WERI-Rb-1 (cell line): Measurements from ENCODE around the gene PRPF6.
"Not testable (repeated sequence)": the region's sequence is repeated elsewhere in the genome, so short reads cannot be mapped to it uniquely, and the experiment has no call there.

Experiments used
- DNase-seq: peaks from one replicate; pipeline ENCODE4 v3.0.0-alpha.2; 2020
- H3K27ac ChIP-seq: fragments of 250-450 bp; sonication (Bioruptor Pico); 2 replicates; pipeline ENCODE4 v1.5.1; 2020; ENCODE audit warnings: mild to moderate bottlenecking, moderate library complexity
- H3K27me3 ChIP-seq: fragments of 250-450 bp; sonication (Bioruptor Pico); 2 replicates; pipeline ENCODE4 v1.5.1; 2021; ENCODE audit warnings: mild to moderate bottlenecking, low read depth, moderate library complexity; ENCODE audit not compliant: insufficient read depth, severe bottlenecking
- H3K36me3 ChIP-seq: fragments of 250-450 bp; sonication (Bioruptor Pico); 2 replicates; pipeline ENCODE4 v1.5.1; 2020; ENCODE audit warnings: mild to moderate bottlenecking, moderate library complexity
- H3K4me3 ChIP-seq: 2 replicates; pipeline ENCODE4 v1.5.1; 2011; ENCODE audit warnings: low read depth, mild to moderate bottlenecking, control low read depth, low read length
- H3K9me3 ChIP-seq: fragments of 250-450 bp; sonication (Bioruptor Pico); 2 replicates; pipeline ENCODE4 v1.5.1; 2021; ENCODE audit warnings: mild to moderate bottlenecking, moderate library complexity; ENCODE audit not compliant: severe bottlenecking
- TF ChIP-seq, protein P1 (sequence below): IDR thresholded peaks from 2 replicates; pipeline ENCODE4 v1.5.1; 2011; ENCODE audit warnings: low read depth, mild to moderate bottlenecking, control low read depth, inconsistent platforms, low read length

PRPF6 gene

DNA sequence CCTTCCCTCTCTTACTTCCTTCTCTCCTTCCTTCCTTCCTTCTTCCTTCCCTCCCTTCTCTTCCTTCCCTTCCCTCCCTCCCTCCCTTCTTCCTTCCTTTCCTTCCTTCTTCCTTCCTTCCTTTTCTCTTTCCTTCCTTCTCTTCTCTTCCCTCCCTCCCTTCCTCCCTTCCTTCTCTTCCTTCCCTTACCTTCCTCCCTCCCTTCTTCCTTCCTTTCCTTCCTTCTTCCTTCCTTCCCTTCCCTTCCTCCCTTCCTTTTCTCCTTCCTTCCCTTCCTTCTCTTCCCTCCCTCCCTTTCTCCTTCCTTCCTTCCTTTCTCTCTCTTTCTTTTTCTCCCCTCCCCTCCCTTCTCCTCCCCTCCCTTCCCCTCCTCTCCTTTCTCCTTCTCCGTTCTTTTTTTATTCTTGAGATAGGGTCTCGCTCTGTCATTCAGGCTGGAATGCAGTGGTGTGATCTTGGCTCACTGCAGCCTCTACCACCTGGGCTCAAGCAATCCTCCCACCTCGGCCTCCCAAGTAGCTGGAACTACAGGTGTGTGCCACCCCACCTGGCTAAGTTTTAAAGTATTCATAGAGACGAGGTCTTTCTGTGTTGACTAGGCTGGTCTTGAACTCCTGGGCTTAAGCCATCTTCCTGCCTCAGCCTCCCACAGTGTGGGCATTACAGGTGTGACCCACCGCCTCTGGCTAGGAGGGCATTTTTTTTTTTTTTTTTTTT, 10.1 kb upstream of the PRPF6 start:
- Histone ChIP-seq H3K9me3 (no peaks in the 10 kb centered on the region), H3K36me3 (peaks cover 5% of the 10 kb centered on the region), H3K27ac (no peak overlapping the region), H3K4me3 (no peak overlapping the region), H3K27me3 (no peaks in the 10 kb centered on the region)
- TF ChIP-seq, protein P1, sequence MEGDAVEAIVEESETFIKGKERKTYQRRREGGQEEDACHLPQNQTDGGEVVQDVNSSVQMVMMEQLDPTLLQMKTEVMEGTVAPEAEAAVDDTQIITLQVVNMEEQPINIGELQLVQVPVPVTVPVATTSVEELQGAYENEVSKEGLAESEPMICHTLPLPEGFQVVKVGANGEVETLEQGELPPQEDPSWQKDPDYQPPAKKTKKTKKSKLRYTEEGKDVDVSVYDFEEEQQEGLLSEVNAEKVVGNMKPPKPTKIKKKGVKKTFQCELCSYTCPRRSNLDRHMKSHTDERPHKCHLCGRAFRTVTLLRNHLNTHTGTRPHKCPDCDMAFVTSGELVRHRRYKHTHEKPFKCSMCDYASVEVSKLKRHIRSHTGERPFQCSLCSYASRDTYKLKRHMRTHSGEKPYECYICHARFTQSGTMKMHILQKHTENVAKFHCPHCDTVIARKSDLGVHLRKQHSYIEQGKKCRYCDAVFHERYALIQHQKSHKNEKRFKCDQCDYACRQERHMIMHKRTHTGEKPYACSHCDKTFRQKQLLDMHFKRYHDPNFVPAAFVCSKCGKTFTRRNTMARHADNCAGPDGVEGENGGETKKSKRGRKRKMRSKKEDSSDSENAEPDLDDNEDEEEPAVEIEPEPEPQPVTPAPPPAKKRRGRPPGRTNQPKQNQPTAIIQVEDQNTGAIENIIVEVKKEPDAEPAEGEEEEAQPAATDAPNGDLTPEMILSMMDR = no peak
- DNase-seq = no peak

DNA sequence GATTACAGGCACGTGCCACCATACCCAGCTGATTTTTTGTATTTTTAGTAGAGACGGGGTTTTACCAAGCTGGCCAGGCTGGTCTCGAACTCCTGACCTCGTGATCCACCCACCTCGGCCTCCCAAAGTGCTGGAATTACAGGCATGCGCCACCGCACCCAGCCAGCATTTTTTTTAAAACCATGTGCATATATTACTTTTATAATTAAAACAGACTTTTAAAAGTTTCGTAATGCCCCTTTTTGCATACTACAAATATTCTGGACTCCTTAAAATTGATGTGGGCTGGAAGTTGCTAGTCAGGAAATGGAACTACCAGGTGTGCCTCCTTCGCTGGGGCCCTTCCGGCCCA, 9.0 kb upstream of the PRPF6 start:
- H3K4me3 ChIP-seq, H3K27ac ChIP-seq, H3K36me3 ChIP-seq: not testable (repeated sequence)

DNA sequence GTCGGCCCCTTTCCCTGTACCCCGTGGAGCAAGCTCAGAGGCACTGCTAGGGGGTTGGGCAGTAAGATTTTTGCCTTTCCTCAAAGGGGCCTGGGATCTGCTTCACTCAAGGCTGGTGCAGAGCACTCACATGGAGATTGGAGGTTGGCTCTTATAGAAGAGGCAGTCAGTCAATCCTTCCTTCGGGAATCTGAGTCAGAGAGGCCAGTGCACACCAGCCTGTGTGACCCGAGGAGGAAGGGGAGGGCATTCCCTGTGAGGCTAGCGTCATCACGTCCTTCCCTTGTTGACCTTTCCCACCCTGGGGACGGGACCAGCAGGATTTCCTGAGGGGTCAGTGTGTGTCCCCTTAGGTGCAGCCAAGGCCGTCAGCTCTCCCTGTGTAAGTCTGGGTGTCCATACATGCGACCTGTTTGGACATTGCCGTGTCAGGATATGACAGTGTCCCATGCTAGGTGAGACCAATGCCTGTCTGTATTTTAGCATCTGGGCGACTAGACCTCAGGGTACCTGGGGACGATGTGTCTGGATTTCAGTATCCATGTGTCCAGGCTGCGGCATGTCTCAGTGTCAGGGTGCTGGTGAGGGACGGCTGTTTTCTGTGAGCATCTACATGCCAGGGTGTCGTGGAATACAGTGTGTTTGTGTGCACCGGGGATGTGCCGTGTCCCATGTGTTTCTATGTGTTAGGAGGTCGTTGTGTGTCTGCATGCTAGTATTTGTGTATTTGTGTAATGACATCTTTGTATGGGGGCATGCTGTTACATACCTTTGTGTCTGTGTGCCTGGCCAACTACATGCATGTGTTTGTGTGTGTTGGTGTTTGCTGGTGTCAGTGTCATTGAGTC, 8.4 kb upstream of the PRPF6 start:
- DNase-seq = no peak
- Histone ChIP-seq H3K9me3 (no peaks in the 10 kb centered on the region), H3K36me3 (no peaks in the 10 kb centered on the region), H3K4me3 (no peak overlapping the region), H3K27ac (no peak overlapping the region), H3K27me3 (no peaks in the 10 kb centered on the region)
- TF ChIP-seq, protein P1 = no peak

More for the DNA sequence above, 9.0 kb upstream of the PRPF6 start:
- DNase-seq, H3K9me3 ChIP-seq, H3K27me3 ChIP-seq: not testable (repeated sequence)

DNA sequence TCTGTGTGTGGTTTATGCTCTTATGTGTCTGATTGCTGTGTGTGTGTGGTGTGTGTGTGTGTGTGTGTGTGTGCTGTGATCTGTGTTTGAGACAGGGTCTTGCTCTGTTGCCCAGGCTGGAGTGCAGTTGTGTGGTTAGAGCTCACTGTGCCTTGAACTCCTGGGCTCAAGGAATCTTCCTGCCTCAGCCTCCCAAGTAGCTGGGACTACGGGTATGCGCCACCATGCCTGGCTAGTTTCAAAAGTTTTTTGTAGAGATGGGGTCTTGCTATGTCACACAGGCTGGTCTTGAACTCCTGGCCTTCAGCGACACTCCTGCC, 7.8 kb upstream of the PRPF6 start:
- H3K36me3 ChIP-seq = no peaks in the 10 kb centered on the region
- H3K27ac ChIP-seq = no peak overlapping the region
- H3K4me3 ChIP-seq = no peak overlapping the region
- no peaks in the 10 kb centered on the region for H3K27me3 ChIP-seq
- DNase-seq = no peak
- TF ChIP-seq, protein P1 = no peak
- H3K9me3 ChIP-seq = no peaks in the 10 kb centered on the region

DNA sequence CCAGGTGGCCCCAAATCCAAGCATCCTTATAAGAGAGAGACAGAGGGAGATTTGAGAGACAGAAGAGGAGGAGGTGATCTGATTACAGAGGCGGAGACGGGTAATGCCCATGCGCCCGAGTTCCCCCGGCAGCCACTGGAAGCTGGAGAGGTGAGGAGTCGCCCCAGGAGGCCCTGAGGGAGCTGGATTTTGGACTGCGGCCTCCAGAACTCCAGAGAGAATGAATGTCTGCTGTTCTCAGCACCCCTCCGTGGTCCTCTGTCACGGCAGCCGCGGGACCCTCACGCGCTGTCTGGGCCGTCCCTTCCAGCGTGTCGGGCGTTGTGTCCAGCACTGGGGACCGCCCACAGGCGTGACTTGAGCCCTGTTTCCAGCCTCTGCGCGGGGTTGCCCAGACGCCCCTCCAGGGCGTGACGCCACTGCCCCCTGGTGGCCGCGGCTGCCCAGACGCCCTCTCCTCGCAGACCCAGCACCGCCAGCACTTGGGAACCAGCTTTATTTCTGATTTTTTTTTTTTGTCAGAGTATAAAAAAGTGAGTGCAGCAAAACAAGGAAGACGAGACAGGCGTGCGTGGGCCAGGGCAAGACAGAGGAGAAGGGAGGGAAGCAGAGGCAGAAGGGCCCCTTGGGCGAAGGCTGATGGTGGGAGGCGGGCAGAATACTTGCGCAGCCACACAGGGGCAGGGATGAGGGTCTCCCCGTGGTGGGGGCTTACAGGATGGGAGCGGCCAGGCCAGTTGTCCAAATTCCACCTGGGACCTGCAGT, 7.1 kb upstream of the PRPF6 start:
- DNase-seq = peak; percentile 75

More for the DNA sequence above, 7.1 kb upstream of the PRPF6 start:
- H3K4me3 ChIP-seq = peak overlapping the region; percentile 37
- TF ChIP-seq, protein P1 = peak; percentile 80
- no peaks in the 10 kb centered on the region for H3K36me3 ChIP-seq
- H3K9me3 ChIP-seq = no peaks in the 10 kb centered on the region
- no peaks in the 10 kb centered on the region for H3K27me3 ChIP-seq
- no peak overlapping the region; the same call in 1 of the 2 replicates for H3K27ac ChIP-seq
